Measurements from ENCODE around the gene ZDHHC13.

The ZDHHC13 gene

DNA sequence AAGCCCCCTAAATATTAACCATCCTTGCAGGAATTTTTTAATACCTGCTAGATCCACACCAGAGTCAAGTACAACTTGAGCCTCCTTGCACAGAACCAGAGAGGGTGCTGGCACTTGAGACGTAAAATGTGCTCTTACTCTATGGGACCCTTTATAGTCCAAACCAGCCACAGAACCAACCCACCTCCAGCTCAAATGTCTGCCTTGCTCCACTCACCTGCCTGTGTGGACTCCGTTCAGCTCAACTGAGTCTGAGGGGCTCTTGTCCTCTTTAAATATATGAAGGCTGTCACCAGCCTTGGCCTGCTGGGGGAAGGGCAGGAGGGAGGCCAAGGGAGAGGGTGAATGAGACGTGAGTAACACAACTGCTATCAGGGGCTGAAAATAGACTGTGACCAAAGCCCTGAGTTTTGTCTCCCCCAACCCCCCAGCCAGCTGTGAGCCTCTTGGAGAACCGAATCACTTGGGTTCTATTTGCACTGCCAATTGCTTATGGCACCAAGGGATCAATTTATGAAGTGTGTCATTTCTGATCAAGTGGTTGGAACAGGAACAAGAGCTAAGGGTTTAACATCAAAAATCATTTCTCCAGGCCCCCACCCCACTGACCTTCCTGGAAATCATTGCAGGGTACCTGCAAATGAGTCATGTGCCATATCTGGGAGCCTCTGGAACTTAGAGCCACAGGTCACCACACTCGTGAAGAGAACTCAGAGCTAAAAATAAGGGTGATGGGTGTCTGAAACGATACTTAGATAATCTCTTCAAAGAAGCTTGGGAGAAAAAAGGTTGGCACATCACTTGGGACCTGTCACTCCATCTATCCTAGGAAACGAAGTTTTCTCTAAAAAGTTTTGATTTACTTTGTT, 85.0 kb downstream of the ZDHHC13 start, which contains the start of gene CSRP3:
TSS of gene CSRP3 (minus strand) at position 247 of the 869 bp plus-strand sequence. CDS start 9,535 bp downstream, outside the sequence.
- DNase-seq (ENCODE audit: low read depth, low spot score): no peak

DNA sequence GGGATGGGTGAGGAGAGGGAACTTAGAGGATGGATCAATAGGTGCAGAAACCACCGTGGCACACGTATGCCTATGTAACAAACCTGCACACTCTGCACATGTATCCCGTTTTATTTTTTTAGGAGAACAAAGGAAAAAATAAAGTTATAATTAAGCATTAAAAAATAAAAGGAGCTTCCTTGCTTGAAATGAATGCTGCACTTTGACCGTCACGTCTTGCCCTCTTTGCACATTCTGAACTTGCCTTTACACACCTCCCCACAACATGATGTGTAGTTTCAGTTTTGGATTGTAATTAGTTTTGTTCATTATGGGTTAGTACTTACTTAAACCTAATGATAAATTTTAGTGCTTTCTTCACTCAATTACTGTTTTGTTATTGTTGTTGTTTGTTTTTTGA, 87.9 kb downstream of the ZDHHC13 start:
- DNase-seq (ENCODE audit: low read depth, low spot score): no peak

DNA sequence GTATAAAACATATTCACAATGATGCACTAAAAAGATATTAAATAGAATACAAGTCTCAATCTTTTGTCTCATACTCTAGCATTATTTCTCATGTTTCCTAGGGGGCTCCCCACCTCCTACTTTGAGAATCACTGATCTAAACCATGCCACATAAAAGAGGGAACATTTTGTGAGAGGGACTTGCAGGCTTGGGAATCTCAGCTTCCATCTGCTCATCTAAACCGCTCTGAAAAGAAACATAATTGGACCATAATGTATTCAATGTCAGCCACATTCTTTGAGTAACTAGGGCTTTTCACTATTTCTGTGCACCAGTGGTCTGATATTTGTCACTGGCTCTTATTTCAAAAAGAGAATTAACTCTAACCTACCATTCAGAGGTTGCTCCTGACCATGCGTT, 91.2 kb downstream of the ZDHHC13 start:
- no peak for DNase-seq (ENCODE audit: low read depth, low spot score)

DNA sequence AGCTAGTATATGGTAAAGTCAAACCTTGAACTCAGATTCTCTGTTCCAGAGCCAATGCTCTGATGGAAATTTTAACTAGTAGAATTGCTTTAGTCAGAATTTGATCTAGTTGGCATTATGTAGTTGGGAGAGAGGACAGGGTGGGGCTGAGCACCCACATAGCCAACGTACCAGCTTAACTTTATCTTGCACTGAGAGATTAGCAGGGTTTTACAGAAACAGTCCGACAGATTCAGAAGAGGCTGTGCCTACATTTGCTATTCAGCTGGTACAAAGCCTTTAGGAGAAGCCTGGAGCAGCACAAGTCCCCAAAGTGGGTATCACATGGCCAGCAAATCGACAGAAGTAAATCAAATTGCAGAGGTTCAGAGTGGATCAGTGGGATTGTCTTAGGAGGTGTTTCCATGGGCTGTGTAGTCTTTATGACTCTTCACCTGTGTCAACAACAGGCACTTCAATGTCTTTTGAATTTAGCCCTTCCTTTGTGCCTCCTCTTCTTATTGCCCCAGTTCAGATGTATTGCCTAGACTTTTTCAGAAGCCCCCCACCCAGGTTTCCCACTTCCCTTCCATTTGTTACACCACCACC, 92.1 kb downstream of the ZDHHC13 start:
- DNase-seq (ENCODE audit: low read depth, low spot score): no peak

DNA sequence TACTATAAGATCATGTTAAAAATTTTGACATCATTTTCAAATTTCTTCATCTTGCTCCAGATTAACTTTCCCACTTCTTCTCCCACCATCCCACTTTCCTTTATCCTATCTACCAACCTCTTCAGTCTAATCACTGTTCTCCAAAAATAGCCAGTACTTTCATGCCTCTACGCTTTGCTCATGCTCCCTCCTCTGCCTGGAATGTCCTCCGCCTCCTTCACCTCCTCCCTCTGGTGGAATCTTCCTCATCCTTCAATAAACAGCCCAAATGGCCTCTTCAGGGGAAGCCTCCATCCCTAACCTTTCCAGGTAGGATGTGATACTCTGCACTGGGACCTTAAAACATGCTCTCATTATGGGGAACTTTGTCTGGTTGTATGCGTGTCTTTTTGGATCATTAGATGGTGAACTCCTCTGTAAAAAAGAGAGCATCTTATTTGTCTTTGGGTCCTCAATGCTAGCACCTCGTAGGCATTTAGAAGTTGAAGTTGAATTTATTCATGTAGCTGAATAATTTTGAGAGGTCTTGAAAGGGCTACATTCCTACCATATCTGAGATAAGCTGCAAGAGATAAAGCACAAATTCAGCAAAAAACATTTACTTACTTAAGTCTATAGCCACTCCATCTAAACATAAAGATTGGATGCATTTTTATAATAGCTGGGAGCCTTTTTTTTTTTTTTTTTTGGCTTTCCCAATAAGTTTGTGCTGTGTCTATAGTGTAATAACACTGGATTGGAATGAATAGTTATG, 92.8 kb downstream of the ZDHHC13 start:
- no peak for DNase-seq (ENCODE audit: low read depth, low spot score)

DNA sequence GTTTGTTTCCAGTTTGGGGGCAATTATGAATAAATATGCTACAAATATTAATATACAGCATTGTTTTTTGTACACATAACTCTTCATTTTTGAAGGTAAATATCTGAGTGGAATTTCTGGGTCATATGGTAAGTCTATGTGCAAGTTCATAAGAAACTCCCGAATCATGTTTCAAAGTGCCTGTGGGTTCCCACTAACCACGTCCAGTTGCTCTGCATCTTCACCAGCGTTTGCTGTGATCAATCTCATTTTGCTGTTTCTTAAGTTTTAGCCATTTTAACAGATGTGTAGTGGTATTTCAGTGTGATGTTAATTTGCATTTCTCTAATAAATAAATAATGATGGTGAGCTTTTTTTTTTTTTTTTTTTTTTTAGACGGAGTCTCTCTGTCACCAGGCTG, 99.1 kb downstream of the ZDHHC13 start:
- DNase-seq (ENCODE audit: low read depth, low spot score): no peak

DNA sequence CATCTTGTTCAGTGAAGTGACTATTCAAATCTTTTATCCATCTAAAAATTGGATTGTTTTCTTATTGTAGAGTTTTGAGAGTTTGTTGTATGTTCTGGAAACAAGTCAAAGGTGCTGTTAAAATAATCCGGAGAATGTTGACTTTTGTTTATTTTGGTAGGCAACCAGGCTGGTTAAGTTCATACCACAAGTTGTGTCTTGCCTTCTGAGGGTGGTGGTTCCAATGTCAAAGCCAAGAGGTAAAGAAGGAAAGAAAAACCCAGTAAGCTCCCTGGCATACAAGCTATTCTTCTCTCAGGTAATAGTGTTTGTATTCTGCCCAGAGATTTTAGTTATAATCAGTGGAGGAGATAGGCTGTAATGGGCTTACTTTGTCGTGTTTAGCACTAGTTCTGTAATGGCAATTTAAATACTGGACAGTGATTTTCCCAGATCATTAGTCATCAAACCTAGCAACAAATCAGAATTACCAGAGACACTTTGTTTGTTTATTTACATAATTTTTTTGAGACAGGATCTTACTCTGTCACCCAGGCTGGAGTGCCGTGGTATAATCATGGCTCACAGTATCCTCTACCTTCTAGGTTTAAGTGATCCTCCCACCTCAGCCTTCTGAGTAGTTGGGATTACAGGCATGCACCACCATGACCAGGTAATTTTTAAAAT, 99.9 kb downstream of the ZDHHC13 start:
- no peak for DNase-seq (ENCODE audit: low read depth, low spot score)

DNA sequence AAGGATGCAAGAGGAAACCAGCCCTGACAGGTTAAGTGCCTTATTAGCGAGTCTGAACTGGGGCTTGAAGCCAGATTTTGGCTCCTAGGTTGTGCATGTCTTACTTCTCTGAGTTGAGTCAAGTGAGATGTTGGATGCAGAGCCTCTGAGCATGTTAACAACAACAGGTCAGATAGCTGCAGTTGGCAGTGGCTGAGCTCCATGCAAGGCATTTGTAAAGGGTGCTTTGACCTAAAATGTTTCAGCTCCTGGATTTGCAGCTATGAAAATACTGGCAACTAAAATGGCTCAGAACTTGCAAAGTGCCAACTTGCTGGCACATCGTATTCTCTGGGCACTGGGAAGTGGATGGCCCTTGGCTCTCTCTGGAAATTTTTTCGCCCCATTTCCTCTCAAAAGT, 101.2 kb downstream of the ZDHHC13 start:
- DNase-seq (ENCODE audit: low read depth, low spot score): no peak

DNA sequence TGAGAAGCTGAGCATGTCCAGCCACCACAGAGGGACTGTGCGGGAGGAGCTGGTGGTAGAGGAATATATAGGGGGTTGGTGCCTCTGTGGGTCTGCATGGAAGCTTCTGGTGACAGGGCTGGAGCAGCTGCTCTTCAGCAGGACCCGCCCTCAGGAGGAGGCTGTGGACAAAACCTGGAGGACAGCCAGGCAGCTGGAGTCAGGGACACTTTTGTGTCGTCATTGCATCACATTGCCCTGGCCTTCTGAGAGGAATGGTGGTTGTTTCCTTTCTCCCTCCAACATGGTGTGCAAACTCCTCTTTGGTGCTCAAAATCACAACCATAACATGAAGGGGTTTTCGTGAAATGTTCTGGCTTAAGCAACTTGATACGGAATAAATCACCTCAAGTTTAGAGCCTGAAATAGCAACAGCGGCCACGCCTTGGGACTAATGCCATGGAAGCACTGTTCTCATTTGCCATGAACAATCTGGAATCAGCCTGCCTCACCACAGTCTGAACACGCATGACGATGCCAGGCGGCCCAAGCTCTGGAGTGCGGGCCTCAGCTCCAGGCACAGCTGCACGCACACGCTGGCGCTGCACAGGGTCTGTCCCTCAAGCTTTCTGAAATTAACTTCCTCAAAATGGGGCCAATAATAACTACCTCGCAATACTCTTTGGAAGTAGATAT, 102.0 kb downstream of the ZDHHC13 start:
- DNase-seq (ENCODE audit: low read depth, low spot score): no peak

DNA sequence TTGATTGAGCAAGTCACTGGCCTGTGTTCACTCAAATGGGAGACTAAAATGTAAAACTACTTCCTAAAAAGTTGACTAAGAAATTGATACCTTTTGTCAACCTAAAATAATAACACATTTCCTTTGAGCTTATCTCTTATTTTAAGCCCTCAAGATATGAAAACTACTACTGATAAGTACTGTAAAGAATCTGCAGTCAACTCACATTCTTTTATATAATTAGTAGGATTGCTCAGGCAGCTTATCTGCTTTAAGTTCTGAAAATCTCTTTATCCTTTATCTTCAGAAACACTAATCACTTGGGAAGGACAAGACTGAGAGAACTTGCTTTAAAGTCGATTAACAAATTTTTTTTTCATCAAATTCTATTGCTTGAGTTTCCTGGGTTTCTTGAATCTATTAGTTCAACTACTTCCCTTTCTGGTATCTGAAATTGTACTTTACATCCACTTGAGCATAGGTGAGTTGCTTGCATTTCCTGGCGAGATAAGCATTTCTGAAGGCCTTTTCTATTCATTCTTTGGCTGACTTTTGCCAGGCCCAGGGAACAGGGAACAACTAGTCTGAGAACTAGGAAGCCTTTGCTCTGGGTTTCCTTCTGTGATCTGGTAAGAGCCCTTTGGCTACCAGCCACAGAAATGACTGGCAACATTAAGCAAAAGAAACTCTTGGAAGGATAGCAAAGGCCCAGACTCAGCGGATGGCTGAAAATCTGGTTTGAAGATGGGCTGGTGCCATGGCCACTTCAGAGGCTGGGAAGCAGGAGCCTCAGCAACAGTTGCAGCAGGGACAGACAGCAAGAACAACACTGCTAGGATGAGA, 104.1 kb downstream of the ZDHHC13 start:
- no peak for DNase-seq (ENCODE audit: low read depth, low spot score)

DNA sequence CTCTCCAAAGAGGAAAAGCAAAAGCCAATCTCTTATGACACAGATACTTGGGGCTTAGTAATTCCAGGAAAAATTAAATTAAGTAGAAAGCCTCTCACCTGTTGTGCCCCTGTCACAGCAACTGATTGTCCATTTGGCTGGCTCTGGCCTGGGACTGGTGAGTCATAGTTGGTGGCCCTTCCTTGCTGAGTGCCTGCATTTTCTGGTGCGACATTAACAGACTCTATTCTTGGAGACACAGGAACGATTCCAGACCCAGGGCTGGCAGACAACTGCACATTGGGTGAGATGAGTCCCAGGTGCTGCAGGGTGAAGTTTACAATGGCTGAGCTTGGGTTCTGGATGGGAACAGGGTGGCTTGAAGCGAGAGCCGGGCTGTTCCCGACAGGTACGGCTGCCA, 108.2 kb downstream of the ZDHHC13 start:
- no peak for DNase-seq (ENCODE audit: low read depth, low spot score)

DNA sequence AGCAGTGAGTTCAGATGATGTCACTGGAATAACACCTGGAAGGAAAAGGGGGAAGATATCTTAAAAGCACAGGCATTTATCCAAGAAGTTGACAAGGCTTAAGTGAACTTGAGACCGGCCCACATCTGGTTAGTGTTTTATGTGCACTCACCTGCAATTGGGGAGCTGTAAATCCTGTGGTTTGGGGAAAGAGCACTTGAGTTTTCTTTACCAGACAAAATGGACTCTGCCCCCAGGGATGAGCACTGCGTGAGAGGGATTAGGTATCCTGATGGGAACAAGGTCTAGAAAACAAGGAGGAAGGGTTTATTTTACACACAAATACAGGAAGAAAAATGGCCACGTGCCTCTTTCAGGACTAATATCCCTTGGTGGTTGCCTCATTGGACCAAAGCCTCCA, 108.6 kb downstream of the ZDHHC13 start:
- DNase-seq (ENCODE audit: low read depth, low spot score): no peak
